HG02623 (cell line): ENCODE data around the gene GOLGA6A.
"Not testable (repeated sequence)": the region's sequence is repeated elsewhere in the genome, so short reads cannot be mapped to it uniquely, and the experiment has no call there.

Experiments
- ATAC-seq: cut with Tn5 transposase; IDR thresholded peaks from one replicate; pipeline ENCODE4 v1.9.1; 2021; ENCODE audit warnings: moderate library complexity; ENCODE audit not compliant: unreplicated experiment

The GOLGA6A gene

GRCh38 chr15:74108111-74108510 is 25.8 kb upstream of the GOLGA6A start:
- ATAC-seq = no peak

- ATAC-seq = peak; percentile 89
Measured at GRCh38 chr15:74099963-74100733, 17.8 kb upstream of the GOLGA6A start.

- ATAC-seq = not testable (repeated sequence)
Measured at GRCh38 chr15:74096753-74097474, 14.6 kb upstream of the GOLGA6A start.

GRCh38 chr15:74095610-74096009 is 13.3 kb upstream of the GOLGA6A start:
- ATAC-seq = not testable (repeated sequence)

GRCh38 chr15:74094567-74094966 is 12.2 kb upstream of the GOLGA6A start:
- not testable (repeated sequence) for ATAC-seq

GRCh38 chr15:74075781-74076180 is 6.6 kb downstream of the GOLGA6A start:
- not testable (repeated sequence) for ATAC-seq

GRCh38 chr15:74072614-74073337 is 9.6 kb downstream of the GOLGA6A start:
- ATAC-seq = not testable (repeated sequence)

GRCh38 chr15:74072132-74072531 is 10.2 kb downstream of the GOLGA6A start:
- ATAC-seq = not testable (repeated sequence)

- not testable (repeated sequence) for ATAC-seq
Measured at GRCh38 chr15:74071645-74072044, 10.7 kb downstream of the GOLGA6A start.

- peak; percentile 48 for ATAC-seq
Measured at GRCh38 chr15:74065684-74066411, 16.5 kb downstream of the GOLGA6A start.

GRCh38 chr15:74064822-74065221 is 17.5 kb downstream of the GOLGA6A start:
- ATAC-seq = not testable (repeated sequence)

GRCh38 chr15:74064183-74064582 is 18.2 kb downstream of the GOLGA6A start:
- not testable (repeated sequence) for ATAC-seq

GRCh38 chr15:74063425-74064146 is 18.8 kb downstream of the GOLGA6A start:
- ATAC-seq = not testable (repeated sequence)

GRCh38 chr15:74062671-74063070 is 19.7 kb downstream of the GOLGA6A start:
- ATAC-seq = no peak

GRCh38 chr15:74062236-74062635 is 20.1 kb downstream of the GOLGA6A start:
- ATAC-seq = no peak

- ATAC-seq = no peak
Measured at GRCh38 chr15:74060251-74060650, 22.1 kb downstream of the GOLGA6A start.

- not testable (repeated sequence) for ATAC-seq
Measured at GRCh38 chr15:74059050-74059833, 23.1 kb downstream of the GOLGA6A start.

- ATAC-seq = not testable (repeated sequence)
Measured at GRCh38 chr15:74056330-74056729, 26.0 kb downstream of the GOLGA6A start.

- ATAC-seq = no peak
Measured at GRCh38 chr15:74055804-74056203, 26.5 kb downstream of the GOLGA6A start.
